CD14-positive monocyte (primary cell): ENCODE measurements around the gene ARRDC3. TPM values are rescaled to one million over a fixed set of nuclear protein-coding genes. Genes with fewer than 3 reads are reported as not detected.
A peak's percentile ranks its signal among the peaks of the same experiment; 100 is the strongest.

ENCODE experiments used
- DNase-seq, 3 donors: peaks; one replicate each; pipeline ENCODE4 v3.0.0-alpha.2; 2011 to 2022
- H2AFZ ChIP-seq: 2 replicates; pipeline ENCODE4 v1.6.0; 2012; ENCODE audit warnings: mild to moderate bottlenecking, low read depth, low read length, inconsistent platforms; ENCODE audit not compliant: insufficient read depth, poor library complexity, severe bottlenecking
- H3K27ac ChIP-seq, 2 donors: 1 replicate in 1 of 2; 2 replicates in 1 of 2; pipeline ENCODE4 v1.5.1; 2012 to 2013; ENCODE audit warnings: low read length in 2 of 2, control low read depth in 1 of 2, inconsistent platforms in 1 of 2, low read depth in 1 of 2, mild to moderate bottlenecking in 1 of 2
- H3K27me3 ChIP-seq, 2 donors: one replicate each; pipeline versions ENCODE4 v1.6.0 to v1.6.1; 2011 to 2013; ENCODE audit warnings: low read length in 2 of 2; ENCODE audit not compliant: control insufficient read depth in 2 of 2, insufficient read depth in 2 of 2
- H3K36me3 ChIP-seq, 2 donors: replicated peaks in 1 of 2; 1 replicate in 1 of 2; 2 replicates in 1 of 2; pipeline versions ENCODE4 v1.5.1 to v1.6.1; 2012 to 2013; ENCODE audit warnings: low read length in 2 of 2, control low read depth in 1 of 2, inconsistent platforms in 1 of 2, mild to moderate bottlenecking in 1 of 2; ENCODE audit not compliant: insufficient read depth in 2 of 2, control insufficient read depth in 1 of 2
- H3K4me1 ChIP-seq, 2 donors: 1 replicate in 1 of 2; 2 replicates in 1 of 2; pipeline versions ENCODE4 v1.5.1 to v1.6.1; 2012 to 2013; ENCODE audit warnings: low read length in 2 of 2, control low read depth in 1 of 2, inconsistent platforms in 1 of 2, mild to moderate bottlenecking in 1 of 2, moderate library complexity in 1 of 2; ENCODE audit not compliant: insufficient read depth in 2 of 2, control insufficient read depth in 1 of 2
- H3K4me2 ChIP-seq: replicated peaks from 2 replicates; pipeline ENCODE3; 2012; ENCODE audit warnings: low read length, moderate library complexity, mild to moderate bottlenecking; ENCODE audit not compliant: poor library complexity, severe bottlenecking; ENCODE audit errors: extremely low read depth
- H3K4me3 ChIP-seq, 3 experiments: fragments of 200-600 bp in 1 of 3; sonication (generic) in 1 of 3; replicated peaks in 1 of 3; 1 replicate in 2 of 3; 2 replicates in 1 of 3; pipeline ENCODE4 v1.5.1; 2011 to 2013; ENCODE audit warnings: low read length in 3 of 3, mild to moderate bottlenecking in 3 of 3, control low read depth in 2 of 3, low read depth in 2 of 3, inconsistent platforms in 1 of 3, moderate library complexity in 1 of 3
- H3K79me2 ChIP-seq: 2 replicates; pipeline ENCODE4 v1.6.0; 2012; ENCODE audit warnings: mild to moderate bottlenecking, control low read depth, inconsistent platforms, low read length, moderate library complexity; ENCODE audit not compliant: insufficient read depth
- H3K9ac ChIP-seq: 2 replicates; pipeline ENCODE4 v1.6.0; 2017; ENCODE audit warnings: low read length, mild to moderate bottlenecking; ENCODE audit not compliant: insufficient read depth, poor library complexity, severe bottlenecking
- H3K9me3 ChIP-seq, 2 donors: replicated peaks in 1 of 2; 1 replicate in 1 of 2; 2 replicates in 1 of 2; pipeline versions ENCODE4 v1.5.1 to v1.6.1; 2012 to 2013; ENCODE audit warnings: low read length in 2 of 2, control low read depth in 1 of 2; ENCODE audit not compliant: control insufficient read depth in 1 of 2, insufficient read depth in 1 of 2
- H4K20me1 ChIP-seq: 2 replicates; pipeline ENCODE4 v1.6.0; 2012; ENCODE audit warnings: mild to moderate bottlenecking, low read length, control low read depth, moderate library complexity; ENCODE audit not compliant: insufficient read depth
- H3K27ac Mint-ChIP-seq, 7 donors: one replicate each; pipeline ENCODE4 v1.8.0; 2020; ENCODE audit warnings: mild to moderate bottlenecking in 7 of 7, mixed read lengths in 7 of 7, moderate library complexity in 6 of 7, inconsistent platforms in 2 of 7
- H3K27me3 Mint-ChIP-seq, 3 donors: one replicate each; pipeline ENCODE4 v1.8.0; 2021 to 2022; ENCODE audit warnings: low read depth in 3 of 3, mild to moderate bottlenecking in 3 of 3, mixed read lengths in 3 of 3, moderate library complexity in 3 of 3, inconsistent platforms in 1 of 3
- H3K36me3 Mint-ChIP-seq, 2 donors: one replicate each; pipeline ENCODE4 v1.8.0; 2020; ENCODE audit warnings: mixed read lengths in 2 of 2, inconsistent platforms in 1 of 2, mild to moderate bottlenecking in 1 of 2
- H3K4me1 Mint-ChIP-seq: one replicate; pipeline ENCODE4 v1.8.0; 2020; ENCODE audit warnings: mild to moderate bottlenecking, mixed read lengths
- H3K4me3 Mint-ChIP-seq, 2 donors: one replicate each; pipeline ENCODE4 v1.8.0; 2020; ENCODE audit warnings: mild to moderate bottlenecking in 2 of 2, mixed read lengths in 2 of 2, moderate library complexity in 1 of 2
- H3K9me3 Mint-ChIP-seq, 7 donors: one replicate each; pipeline ENCODE4 v1.8.0; 2020 to 2022; ENCODE audit warnings: mixed read lengths in 7 of 7, mild to moderate bottlenecking in 6 of 7, moderate library complexity in 6 of 7, inconsistent platforms in 2 of 7
- WGBS: methylation state at CpG from one replicate; pipeline ENCODE4 v1.1.5; 2013; ENCODE audit warnings: missing lambda C conversion rate; ENCODE audit not compliant: insufficient coverage; 5-methylcytosine and 5-hydroxymethylcytosine counted together
- intact Hi-C, 2 donors: fragments of 100-400 bp; cut with micrococcal nuclease; formaldehyde crosslinking; loops; one replicate each; pipeline versions ENCODE4 v1.15.0 to v1.15.1; 2023
- polyA plus RNA-seq, 3 donors: library from polyadenylated mRNA; depleted of rRNA in 1 of 3; unstranded in 2 of 3; stranded (reverse) in 1 of 3; fragments of 300-500 nt in 2 of 3; fragments of >200 nt in 1 of 3; fragmentation: Illumina TruSeq in 2 of 3; gene quantifications; 1 replicate in 2 of 3; 2 replicates in 1 of 3; pipeline ENCODE4 v1.2.3, GENCODE V29; 2012 to 2021
- TF ChIP-seq, protein P1 (sequence below): fragments of 200-600 bp; IDR thresholded peaks from one replicate; pipeline ENCODE4 v1.8.0; 2022; ENCODE audit warnings: antibody characterized with exemption, mild to moderate bottlenecking

ARRDC3 gene
- polyA plus RNA-seq, 3 donors = 43.3 to 68.0 (median 64.6) TPM

DNA sequence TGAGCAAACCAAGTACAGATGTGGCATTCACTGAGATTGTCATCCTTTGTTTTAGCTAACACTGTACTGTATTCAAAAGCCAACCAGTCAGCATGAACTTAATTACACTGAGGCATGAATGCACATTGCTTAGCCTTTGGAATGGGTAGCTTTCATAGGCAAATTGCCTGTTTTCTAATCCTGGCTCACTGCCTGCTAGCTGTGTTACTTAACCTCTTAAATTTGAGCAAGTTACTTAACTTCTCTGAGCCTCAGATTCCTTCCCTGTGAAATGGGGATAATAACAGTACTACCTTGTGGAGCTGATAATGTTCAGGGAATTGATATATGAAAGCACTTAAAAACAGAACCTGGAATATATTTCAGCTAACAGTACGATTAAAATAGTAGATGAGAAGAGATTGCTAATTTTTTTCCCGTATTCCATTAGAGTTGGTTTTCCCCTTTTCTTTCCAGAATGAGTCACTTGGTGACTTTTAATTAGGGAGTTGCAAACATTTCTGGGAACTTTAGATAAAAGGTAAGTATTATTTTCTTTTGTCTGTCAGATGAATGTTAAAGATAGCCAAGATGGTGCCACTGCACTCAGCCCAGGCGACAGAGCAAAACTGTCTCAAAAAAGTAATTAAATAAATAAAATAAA is 43.9 kb downstream of the ARRDC3 start:
- DNase-seq = no peak
- Histone ChIP-seq H3K27ac (no peak overlapping the region), H3K4me3 (no peak overlapping the region), H3K36me3 (no peaks in the 10 kb centered on the region), H3K4me1 (no peaks in the 10 kb centered on the region), H2AFZ (no peak overlapping the region), H3K27me3 (no peaks in the 10 kb centered on the region), H3K4me2 (no peak overlapping the region), H4K20me1 (no peaks in the 10 kb centered on the region), H3K9ac (no peak overlapping the region), H3K79me2 (no peaks in the 10 kb centered on the region), H3K9me3 (no peaks in the 10 kb centered on the region)
- TF ChIP-seq, protein P1, sequence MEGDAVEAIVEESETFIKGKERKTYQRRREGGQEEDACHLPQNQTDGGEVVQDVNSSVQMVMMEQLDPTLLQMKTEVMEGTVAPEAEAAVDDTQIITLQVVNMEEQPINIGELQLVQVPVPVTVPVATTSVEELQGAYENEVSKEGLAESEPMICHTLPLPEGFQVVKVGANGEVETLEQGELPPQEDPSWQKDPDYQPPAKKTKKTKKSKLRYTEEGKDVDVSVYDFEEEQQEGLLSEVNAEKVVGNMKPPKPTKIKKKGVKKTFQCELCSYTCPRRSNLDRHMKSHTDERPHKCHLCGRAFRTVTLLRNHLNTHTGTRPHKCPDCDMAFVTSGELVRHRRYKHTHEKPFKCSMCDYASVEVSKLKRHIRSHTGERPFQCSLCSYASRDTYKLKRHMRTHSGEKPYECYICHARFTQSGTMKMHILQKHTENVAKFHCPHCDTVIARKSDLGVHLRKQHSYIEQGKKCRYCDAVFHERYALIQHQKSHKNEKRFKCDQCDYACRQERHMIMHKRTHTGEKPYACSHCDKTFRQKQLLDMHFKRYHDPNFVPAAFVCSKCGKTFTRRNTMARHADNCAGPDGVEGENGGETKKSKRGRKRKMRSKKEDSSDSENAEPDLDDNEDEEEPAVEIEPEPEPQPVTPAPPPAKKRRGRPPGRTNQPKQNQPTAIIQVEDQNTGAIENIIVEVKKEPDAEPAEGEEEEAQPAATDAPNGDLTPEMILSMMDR = no peak
- H3K4me3 Mint-ChIP-seq = no peak overlapping the region
- no peak overlapping the region for H3K27ac Mint-ChIP-seq
- peaks cover 0 to 4% (median 2%) of the 10 kb centered on the region in 7 donors for H3K9me3 Mint-ChIP-seq
- no peaks in the 10 kb centered on the region for H3K4me1 Mint-ChIP-seq
- WGBS = no CpG with 5 or more reads among the region's 3 CpGs
- no peaks in the 10 kb centered on the region for H3K36me3 Mint-ChIP-seq
- intact Hi-C loops = no loop called here
- no peaks in the 10 kb centered on the region for H3K27me3 Mint-ChIP-seq

DNA sequence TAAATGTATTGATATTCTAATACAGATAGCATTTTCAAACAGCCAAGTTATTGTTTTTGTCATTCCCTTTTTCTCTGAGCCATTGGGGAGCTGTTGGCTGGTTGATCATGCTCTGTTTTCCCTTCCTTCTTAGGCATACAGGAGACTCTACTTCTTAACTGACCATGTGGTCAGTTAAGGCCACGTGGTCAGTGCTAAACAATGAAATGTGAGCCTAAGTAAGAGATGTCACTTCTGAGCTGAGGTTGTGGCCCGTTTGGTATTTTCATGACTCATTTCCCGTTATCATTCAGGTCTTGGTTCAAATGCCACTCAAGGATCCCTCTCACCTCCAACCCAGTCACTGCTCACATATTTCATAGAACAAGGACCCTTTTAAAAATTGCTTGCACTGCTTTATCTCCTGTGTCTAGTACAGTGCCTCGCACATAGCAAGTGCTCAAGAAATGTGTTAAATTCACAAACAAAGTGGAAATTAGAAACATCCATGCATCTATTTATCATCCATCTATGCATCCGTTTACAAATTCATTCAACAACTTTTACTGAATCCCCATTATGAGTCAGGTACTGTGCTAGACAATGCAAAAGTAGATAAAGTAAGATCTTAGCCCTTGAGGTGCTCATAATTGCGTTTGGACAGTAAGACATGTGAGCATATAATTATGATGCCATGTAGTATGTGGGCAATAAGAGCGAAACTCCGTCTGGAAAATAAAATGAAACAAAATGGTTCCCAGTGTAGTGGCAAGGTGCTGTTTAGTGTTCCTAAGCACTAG is 50.7 kb downstream of the ARRDC3 start:
- Histone ChIP-seq H3K4me1 (no peaks in the 10 kb centered on the region), H3K4me3 (no peak overlapping the region), H3K27ac (no peak overlapping the region), H3K9ac (no peak overlapping the region), H3K36me3 (no peaks in the 10 kb centered on the region), H3K4me2 (no peak overlapping the region), H2AFZ (no peak overlapping the region), H4K20me1 (no peaks in the 10 kb centered on the region), H3K9me3 (no peaks in the 10 kb centered on the region), H3K79me2 (no peaks in the 10 kb centered on the region), H3K27me3 (no peaks in the 10 kb centered on the region)
- WGBS = 60% methylated on average over 6 of the region's 8 CpGs
- TF ChIP-seq, protein P1 = no peak
- no peaks in the 10 kb centered on the region for H3K9me3 Mint-ChIP-seq
- DNase-seq = peak in 1 of 3 donors; percentile 44
- no peak overlapping the region for H3K4me3 Mint-ChIP-seq
- peaks cover 0 to 1% (median 0%) of the 10 kb centered on the region in 3 donors for H3K27me3 Mint-ChIP-seq
- intact Hi-C loops = no loop called here
- peaks cover 6% of the 10 kb centered on the region for H3K4me1 Mint-ChIP-seq
- no peaks in the 10 kb centered on the region for H3K36me3 Mint-ChIP-seq
- H3K27ac Mint-ChIP-seq = peak overlapping the region in 3 of 7 donors; percentile 12 to 18 (median 13)
